GM18867 (cell line): ENCODE measurements around the gene EPHA4.
"Not testable (repeated sequence)": the region's sequence is repeated elsewhere in the genome, so short reads cannot be mapped to it uniquely, and the experiment has no call there.

ENCODE experiments used
- ATAC-seq: cut with Tn5 transposase; IDR thresholded peaks from one replicate; pipeline ENCODE4 v1.9.1; 2021; ENCODE audit warnings: mild to moderate bottlenecking, moderate library complexity; ENCODE audit not compliant: unreplicated experiment

The EPHA4 gene

GRCh38 chr2:221541131-221541735 is 30.9 kb downstream of the EPHA4 start:
- no peak for ATAC-seq

GRCh38 chr2:221539246-221539645 is 32.9 kb downstream of the EPHA4 start:
- ATAC-seq, result no peak

DNA sequence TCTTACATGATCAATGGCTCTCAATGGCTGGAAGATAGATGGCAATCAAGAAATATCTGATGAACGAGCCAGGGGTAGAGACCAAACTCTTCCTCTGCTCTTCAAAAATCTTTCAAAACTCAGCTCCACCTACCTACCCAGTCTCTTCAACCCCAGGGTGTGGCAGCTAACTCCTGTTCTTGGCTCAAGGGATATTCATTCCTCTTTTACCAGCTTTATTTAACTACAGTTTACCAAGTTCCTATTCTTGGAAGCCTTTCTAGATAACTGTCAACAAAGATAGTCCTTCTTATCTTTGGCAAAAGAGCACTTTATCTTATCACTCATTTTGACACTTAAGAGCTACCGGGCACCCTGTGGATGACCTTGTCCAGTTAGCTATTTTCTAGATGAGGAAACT is 36.3 kb downstream of the EPHA4 start:
- no peak for ATAC-seq

DNA sequence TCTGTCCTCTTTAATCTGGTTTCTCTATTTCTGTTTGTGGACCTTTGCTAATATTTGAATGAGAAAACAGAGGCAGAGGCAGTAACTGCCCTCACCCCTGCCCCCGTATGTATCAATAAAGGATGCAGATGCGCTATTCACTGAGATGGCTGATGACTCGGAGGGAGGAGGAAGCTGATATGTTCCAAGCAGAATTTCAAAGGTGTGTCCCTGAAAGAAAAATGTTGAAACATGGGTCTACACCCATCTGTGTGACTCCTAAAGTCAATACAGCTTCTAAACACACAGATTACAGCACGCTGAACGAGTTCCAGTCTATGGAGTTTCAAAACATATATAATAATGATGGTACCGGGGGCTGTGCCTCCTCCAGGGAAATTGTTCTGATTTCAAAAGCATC is 38.8 kb downstream of the EPHA4 start:
- ATAC-seq, result no peak

DNA sequence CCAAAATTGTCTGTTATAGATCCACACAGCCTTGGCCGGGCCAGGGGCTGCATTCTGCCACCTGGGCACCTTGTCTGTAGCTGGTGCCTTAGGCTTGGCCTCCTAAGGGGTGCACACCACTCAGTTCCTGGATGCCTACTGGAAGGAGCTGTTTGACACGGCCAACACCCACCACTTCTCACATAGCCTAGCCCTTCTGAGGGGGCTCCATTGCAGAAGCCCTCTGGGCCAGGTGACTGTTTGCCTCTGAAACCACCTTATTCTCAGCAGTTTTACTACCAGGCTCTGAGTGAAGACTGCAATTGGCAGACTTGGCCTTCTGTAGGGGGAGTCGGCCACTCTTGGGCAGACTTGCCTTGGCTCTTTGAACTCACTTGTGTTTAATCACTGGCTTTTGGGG is 39.5 kb downstream of the EPHA4 start:
- no peak for ATAC-seq

DNA sequence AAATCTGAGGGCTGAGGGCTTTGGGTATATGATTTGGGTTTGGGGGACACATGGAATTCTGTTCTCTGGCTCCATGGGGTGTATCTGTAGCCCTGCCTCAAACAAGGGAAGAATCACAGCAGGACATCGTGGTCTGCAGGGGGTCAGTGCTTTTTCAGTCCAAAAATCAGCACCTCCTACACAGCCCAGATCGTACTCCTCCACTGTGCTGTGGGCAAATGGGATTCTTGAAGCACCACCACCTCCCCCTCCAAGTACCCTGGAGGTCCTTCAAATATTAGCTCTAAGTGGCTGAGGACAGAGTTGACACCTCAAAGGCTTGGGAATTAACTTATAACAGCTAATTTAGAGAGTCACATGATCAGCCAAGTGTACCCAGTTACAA is 41.5 kb downstream of the EPHA4 start:
- ATAC-seq, result no peak

DNA sequence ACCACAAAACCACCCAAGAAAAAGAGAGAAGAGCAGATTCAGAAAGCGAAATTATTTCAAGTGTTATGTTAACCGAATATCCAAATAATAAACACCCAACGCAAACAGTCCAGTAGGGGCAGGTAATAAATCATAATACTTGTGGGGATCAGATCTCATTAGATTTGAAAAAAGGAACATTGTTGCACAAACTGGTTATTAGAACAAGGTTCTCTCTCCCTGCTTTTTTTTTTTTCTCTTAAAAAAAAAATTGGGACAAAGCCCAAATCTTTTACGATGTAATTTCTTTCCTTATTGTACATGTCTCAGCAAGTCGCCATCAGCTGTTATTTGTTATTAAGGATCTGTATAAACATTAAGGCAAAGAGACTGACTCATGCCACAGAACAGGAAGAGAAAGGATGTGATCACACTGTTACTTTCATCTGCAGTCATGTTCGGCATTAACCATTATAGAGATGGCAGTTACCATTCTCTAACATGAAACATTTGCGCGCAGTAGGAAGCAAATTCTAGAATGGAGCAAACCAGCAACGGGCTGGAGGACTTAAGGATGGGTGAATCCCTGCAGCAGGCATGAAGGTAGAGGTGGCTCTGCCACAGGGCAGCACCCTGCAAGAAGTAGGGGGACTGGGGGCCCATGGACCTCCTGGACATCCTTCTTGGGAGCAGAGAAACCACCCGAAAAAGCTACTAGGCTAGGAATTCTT is 42.0 kb downstream of the EPHA4 start:
- no peak for ATAC-seq

DNA sequence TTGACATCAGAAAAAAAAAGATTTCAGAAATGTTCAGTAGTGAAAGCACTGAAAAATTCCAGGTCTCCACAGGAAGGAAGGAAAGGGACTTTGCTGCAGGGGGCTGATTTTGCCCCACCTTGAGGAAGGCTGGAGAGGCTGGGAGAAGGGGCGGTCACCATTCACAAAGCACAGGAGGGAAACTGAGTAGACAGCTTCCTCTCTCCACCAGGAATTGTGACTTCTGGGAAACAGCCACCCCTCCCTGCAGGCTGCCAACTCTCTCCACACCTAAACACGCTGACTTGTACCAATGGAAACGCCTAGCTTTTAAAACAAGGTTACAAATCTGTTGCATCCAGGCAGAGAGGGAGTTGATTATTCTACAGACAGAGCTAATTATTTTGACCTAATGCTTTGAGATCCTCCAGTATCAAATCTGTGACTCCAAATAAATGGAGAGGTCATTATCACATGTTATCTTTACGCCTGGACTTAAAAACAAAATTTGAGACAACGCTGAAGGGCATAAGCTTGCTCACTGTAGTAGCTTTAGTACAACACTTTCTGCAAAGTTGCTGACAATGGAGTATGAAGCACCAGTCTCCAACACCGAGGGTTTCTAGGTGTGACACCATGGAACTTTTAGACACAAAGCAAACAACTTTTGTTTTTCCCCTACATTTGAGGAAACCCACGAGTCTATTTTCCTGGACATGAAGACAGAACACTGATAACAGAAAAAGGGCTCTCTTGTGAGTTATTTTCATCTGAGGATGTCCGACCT is 42.7 kb downstream of the EPHA4 start:
- no peak for ATAC-seq

DNA sequence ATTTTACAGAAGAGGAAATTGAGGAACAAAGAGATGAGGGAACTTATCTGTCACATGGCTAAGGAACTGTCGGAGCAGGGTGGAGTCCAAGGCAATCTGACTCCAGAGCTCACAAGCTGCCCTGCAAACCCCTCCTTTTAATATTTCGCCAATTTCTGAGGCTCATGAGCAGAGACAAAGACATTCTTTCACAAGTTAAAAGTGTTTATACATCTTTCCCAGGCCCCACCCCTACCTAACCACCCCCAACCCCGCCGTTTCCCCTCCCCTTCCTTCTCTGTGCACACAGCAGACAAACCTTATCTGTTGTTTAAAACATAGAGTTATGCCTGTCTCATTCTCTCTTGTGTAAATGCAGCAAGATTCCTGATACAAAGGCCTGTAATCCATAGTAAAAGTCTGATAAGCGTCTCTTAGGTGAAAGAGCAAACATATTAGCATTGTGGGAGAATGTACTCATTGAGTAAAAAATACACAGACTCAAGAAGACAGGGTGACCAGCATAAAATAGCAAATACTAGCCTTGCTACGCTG is 44.3 kb downstream of the EPHA4 start:
- no peak for ATAC-seq

- no peak for ATAC-seq
Measured at GRCh38 chr2:221524158-221524557, 47.9 kb downstream of the EPHA4 start.

DNA sequence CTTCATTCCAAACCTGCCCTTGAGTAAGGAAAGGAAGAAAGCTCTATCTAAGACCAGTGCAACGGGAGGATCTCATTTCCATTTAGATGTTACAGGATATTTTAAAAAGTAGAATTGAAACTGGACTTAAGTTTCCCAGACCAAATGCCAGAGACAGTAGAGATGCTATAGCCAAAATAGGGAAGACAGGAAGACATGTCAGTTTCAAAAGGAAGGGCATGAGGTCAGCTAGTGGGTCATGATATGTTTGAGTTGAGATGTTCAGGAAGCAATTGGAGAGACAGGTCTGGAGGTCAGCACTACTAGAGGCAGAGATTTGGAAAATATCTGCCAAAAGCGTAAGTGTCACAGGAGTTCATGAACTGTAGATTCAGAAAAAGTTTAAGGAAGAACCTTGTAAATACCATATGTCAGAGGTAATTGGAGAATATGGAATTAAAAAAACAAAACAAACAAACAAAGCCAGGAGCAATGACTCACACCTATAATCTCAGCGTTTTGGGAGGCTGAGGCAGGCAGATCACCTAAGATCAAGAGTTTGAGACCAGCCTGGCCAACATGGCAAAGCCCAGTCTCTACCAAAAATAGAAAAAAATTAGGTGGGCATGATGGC is 50.8 kb downstream of the EPHA4 start:
- ATAC-seq, result no peak

DNA sequence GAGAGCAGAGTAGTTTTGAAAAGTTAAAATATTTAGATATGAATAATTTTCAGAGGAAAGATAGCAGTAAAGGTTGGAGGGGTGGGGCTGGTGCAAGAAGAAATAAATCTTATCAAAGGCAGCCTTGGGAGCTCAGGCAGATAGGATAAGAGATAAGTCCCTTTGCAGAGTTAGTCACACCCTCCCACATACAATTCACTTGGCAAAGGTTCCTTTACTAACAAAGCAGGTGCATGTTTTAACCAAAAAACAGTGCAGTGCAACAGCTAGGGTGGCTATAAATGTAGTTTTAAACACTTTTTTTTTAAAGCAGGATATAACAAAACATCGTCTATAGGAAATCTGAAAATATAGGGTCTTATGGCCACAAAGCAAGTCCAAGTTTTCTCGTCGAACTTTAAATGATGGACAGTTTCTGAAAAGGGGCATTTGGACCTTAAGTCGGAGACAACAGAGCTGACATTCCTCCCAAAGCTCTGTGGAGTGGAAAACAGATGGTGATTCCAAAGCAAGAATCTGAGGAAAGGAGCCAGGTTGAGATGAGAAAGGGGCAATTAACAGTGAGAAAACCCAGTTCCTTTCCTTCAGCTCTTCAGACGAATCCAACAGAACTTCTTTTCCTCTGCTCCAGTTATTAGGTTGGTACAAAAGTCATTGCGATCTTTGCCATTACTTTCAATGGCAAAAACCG is 53.0 kb downstream of the EPHA4 start:
- no peak for ATAC-seq

DNA sequence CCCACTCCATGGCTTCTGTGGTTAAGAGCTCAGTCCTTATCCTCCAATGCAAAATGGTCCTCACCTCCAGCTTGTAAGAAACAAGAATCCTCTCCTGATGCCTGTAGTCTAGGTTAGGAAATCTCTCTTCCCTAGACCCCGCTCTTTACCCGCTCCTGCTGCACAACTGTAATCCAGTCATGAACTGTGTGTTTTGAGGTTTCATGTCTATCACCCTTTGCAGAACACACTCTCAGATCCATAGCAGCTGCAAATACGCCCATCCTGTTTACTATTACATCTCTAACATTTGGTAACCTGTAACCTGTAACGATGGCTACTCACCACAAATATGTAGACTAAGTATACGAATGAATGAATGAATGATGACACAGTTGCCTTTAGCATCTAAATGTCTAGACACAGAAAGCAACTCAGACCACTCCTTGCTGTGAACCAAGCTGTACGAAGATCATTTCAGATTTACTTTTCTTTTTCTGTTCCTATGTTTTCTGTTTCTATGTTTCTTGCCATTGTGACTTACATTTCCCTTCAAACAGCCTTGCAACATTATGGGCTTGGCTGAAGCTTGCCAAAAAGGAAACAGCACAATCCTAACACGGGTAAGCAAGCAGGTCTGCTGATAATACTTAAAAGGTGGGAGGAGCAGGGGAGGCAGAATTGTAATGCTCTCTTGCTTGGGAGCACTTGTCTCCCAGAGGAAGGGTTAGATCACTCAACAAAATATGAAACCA is 53.7 kb downstream of the EPHA4 start:
- ATAC-seq, result peak; percentile 59

DNA sequence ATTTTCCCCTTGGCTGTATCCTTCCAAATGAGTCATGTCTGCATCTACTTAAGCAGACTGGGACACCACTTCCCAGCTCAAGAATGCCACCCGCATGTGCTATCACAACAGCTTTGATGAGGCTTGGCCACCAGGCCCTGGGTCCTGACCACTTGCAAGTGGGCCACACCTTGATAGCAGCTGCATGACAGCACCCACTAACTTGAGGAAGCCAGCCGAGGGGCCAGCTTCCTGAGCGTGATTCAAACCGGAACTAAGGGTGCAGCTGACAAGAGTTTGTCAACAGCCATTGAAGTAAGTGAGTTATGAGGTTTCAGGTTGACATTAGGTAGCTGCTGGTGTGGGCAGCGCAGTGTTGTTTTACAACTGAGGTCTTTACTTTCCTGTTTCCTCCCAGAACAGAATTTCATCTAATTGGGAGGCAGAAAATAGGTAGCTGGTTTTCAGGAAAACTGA is 54.4 kb downstream of the EPHA4 start:
- peak; percentile 92 for ATAC-seq

DNA sequence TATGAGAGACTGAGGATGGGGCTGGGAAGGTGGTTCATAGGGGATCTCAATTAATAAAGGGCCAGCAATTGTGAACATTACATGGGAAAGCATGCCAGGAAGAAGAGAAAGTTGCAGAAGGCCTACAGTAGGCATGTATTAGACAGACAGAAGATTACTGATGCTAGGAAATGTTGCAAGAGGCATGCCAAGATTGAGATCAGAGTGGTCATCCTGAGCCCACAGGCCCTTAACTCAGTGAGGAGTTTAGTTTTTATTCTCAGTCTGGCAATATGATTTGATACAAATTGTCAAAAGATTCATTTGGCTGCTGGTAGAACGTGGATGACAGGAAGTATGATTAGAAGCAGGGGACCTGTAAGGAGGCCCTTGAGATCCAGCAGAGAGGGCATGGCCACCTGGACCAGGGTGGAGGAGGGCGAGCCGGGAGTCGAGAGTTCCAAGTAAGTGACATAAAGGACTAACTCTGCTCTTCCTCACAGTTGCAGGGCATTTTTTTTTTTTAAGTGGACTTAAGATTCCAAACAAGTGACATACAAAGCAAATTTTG is 54.9 kb downstream of the EPHA4 start:
- no peak for ATAC-seq

- ATAC-seq, result no peak
Measured at GRCh38 chr2:221515864-221516263, 56.2 kb downstream of the EPHA4 start.

DNA sequence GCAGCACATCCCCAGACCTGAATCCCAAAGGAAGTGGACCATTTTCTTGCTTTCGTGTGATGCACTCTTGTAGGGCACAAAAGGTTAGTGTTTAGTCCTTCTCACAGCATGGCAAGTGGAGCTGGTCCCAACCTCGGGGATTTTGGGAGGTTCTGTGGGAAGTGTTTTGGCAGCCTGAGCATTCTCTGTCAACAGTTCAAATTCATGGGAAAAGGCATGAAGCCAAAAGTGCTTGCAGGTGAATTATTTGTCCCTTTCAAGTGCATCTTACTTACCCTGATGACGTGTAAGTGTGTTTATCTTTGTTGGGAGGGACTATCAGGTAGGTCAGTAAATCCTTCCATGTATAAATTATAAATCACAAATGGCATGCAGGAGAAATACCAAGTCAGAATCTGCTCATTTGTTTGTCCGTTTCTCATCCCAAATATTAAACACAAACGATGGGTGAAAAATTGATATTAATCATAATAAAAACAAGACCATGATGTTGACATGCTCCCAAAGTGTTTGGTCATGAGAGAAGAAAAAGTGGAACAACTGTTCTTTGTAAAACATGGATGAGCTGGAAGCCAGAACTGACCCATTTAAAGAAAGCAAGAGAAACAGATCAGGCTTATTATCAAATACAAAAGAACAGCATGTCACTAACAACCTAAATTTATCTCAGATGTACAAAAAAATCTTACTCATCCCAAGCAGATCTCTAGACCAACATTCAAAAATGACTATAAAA is 57.6 kb downstream of the EPHA4 start:
- no peak for ATAC-seq

- ATAC-seq, result no peak
Measured at GRCh38 chr2:221513232-221513631, 58.9 kb downstream of the EPHA4 start.

DNA sequence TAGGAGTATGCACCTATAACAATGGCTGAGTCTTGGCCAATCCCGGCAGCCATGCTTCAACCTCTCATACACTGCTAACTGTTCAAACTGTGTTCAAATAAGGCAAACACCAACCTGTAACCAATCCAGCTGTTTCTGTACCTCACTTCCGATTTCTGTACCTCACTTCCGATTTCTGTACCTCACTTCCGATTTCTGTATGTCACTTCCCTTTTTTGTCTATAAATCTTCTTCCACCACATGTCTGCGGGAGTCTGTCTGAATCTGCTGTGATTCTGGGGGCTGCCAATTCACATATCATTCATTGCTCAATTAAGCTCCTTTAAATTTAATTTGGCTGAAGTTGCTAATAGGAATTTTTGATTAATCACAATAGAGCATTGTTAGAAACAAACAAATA is 60.8 kb downstream of the EPHA4 start:
- not testable (repeated sequence) for ATAC-seq
